HT1080 (cell line): ENCODE measurements around the gene GATD1. TPM values are rescaled to one million over a fixed set of nuclear protein-coding genes. Genes with fewer than 3 reads are reported as not detected.

ENCODE experiments used
- DNase-seq: peaks from one replicate; pipeline ENCODE4 v3.0.0-alpha.2; 2015; ENCODE audit warnings: low read depth
- total RNA-seq: library from RNA; depleted of rRNA; stranded (reverse); fragments of >200 nt; shearing (Covaris generic); gene quantifications from 2 replicates; pipeline ENCODE4 v1.2.3, GENCODE V29; 2014

Gene GATD1
- total RNA-seq, 1 experiment from 2014 or later: 27.6 TPM

DNA sequence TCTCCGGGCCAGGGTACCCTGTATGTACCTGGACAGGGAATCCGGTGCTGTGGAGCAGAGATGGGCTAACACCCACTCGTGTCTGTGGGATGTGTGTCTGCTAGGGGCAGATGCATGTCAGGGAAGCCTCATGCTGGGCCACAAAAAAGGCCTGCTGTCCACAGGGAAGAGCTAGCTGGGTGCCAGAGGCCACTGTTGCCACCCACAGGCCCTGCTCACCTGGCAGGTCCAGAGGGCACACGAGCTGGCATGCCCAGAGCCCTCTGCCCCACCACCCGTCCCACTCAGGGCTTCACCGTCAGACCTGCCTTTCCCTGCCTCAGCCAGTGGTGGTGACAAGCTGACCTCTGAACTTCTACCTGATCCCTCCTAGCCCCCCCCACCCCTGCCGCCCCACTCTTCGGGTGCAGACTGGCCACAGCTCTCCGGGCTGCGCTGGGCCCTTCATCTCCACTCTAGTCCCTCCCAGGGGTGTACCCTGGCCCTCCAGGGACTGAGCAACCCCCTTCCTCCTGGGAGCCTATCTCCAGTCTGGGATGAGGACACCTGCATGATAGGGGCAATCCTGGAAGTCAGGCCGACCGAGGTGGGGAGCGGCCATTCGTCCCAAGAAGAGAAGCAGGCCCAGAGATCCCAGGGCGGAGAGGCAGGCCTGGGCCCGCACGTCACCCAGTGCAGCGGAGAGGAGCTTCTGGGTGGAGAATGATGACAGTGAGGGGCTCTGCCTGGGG is 19.4 kb upstream of the GATD1 start:
- DNase-seq: no peak

GRCh38 chr11:795634-796564 is 18.6 kb upstream of the GATD1 start:
- peak; percentile 95 for DNase-seq

GRCh38 chr11:794766-795633 is 17.7 kb upstream of the GATD1 start:
- no peak for DNase-seq

- DNase-seq: no peak
These were observed 16.9 kb upstream of the GATD1 start for GRCh38 chr11:794013-794765.

DNA sequence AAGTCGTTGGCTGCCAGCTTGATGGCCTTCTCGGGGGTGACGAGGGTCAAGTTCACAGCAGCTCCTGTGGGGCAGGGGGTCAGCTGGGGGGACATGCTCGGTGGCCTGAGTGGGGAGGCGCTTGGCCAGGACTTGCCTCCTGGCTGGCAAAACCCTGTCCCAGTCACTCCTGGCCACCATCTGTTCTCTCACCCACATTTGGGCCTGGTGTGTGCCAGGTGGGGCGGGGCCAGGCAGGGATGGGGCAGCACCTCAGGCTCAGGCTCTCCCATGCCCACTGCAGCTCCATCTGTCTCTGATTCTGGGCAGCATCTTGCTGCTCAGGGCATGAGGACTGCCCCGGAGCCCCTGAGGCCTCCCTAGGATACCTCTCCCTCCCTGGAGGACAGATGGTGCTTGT is 16.3 kb upstream of the GATD1 start:
- DNase-seq: no peak

DNA sequence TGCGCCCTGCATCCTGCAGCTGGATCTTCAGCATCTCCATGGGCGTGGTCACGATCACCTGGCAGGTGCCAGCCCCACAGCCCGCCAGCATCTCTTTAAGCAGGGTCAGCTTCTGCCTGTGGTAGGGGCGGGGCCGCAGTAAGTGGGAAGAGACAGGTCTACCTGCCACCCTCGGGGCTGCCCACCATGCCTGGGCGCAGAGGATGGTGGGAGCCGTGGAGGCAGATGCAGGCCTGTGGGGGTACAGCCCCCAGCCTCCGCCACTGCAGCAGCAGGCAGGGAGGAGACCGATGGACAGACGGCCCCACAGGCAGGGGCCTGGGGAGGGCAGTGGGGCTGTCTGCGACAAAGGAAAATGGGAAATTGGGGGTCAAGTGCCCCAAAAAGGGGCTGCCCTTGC is 15.6 kb upstream of the GATD1 start:
- no peak for DNase-seq

- no peak for DNase-seq
These were observed 15.2 kb upstream of the GATD1 start for GRCh38 chr11:792535-792821.

DNA sequence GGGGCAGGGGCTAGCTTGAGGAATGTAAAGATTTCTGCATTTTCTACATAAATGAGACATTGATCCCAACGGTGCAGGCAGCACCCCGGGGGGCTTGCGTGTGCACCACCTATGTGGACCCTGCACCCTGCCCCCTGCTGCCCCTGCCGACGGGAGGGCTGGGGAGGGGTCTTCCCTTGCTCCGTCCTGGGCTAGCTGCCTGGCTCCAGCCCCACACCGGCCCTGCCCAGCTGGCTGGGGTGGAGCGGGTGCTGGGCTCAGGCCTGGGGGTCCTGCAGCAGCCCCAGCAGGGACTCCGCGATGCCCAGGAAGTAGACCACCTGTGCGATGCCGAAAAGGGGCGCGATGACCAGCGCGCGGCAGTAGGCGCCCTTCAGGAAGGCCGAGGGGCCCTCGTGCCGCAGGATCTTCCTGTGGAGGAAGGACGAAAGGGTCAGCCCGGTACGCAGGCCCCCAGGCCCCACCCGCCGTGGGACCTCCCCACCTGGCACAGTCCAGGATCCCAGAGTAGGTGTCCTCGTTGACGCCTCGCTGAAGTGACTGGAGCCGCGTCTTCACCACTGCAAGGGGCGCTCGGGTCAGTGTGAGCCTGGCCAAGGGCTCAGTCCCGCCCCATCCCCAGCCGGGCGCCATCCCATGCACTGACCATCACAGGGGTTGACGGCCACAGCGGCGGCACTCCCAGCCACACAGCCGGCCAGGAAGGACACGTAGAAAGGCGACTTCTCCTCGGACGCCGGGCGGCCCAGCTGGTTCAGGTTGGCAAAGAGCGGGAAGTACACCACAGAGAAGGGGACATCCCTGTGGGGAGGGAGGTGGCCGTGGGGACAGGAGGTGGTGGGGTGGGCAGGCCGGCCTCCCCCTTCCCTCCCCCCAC is 14.6 kb upstream of the GATD1 start:
- no peak for DNase-seq

DNA sequence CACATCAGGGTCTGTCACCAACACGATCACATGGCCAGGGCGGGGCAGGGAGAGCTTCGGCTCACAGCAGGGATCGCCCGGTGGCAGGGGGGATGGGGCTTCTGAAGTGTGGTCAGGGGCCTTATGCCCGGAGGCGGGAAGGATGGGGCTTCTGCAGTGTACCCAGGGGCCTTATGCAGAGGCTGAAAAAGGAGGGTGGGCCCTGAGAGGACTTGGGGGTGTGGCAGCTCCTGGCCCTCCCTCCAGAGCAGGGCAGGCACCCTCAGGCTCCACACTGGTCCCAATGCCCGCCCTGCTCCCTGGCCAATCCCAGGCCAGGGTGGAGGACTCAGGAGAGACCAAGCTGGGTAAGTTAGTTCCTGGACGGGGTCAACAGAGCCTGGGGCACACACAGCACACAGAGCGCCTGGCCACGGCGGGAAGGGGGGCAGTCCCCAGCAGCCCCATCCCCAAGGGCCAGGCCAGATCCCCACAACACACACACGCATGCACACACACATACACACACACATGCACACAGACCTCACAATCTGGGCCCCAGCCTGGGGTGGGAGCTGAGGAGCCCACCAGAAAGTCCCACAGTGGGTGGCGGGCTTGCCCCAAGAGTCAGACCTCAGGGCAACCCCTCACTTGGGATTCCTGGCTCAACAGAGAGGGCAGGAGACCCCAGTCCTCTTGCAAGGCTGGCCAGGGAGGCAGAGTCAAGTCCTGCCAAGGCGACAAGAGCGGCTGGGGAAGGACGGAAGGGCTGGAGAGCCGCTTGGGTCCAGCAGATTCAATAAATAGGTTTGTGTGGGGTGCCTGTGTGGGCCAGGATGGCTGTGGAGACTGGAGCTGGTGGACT is 13.7 kb upstream of the GATD1 start:
- peak; percentile 52 for DNase-seq

DNA sequence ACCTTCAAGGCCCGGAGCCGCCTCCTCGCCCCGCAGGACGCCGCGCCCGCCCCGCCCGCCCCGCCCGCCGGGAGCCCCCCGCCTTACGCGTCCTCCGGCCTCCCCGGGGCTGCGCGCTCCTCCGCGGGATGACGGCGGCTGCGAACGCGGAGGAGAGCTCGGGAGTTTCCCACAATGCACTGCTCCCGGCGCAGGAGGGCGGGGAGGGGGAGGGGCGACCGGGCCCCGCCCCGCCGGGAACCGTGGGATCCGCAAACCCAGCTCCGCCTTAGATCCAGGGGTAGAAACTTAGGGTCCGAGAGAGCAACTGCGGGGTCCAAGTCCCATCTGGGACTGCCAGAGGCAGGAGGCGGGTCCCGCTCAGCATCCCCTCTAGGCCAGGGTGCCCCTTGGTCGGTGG is 12.7 kb upstream of the GATD1 start, which contains the start of gene CEND1:
TSS of gene CEND1 (minus strand) at position 148 of the 400 bp plus-strand sequence. CDS start 1,514 bp downstream, outside the sequence.
- DNase-seq: no peak

GRCh38 chr11:788953-789940 is 12.0 kb upstream of the GATD1 start:
- DNase-seq: no peak

DNA sequence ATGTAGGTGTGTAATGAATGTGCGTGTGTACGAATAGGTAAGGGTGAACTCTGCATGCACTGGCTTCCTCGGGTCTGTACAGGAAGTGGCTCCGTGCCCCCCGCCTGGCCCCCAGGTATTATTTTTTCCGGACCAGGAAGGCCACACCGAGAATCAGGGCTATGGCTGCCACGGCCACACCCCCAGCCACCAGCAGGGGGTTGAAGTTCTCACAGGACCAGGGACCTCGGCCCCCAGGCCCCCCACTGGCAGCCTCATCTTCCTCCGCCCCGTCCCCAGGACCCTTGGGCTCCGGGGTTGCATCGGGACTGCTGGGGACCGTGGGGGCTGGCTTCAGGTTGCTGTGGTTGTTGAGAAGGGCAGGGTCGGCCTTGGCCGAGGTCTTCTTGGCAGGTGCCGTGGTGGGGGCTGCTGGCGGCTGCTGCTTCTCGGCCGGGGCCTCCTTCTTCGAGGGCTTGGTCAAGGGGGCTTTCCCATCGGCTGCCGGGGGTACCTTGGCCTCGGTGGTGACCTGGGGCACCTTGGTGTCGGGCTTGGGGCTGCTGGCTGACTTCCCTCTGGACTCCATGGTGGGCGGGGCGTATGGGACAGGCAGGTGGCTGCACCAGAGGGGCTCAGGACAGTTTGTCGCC is 10.8 kb upstream of the GATD1 start:
- no peak for DNase-seq

DNA sequence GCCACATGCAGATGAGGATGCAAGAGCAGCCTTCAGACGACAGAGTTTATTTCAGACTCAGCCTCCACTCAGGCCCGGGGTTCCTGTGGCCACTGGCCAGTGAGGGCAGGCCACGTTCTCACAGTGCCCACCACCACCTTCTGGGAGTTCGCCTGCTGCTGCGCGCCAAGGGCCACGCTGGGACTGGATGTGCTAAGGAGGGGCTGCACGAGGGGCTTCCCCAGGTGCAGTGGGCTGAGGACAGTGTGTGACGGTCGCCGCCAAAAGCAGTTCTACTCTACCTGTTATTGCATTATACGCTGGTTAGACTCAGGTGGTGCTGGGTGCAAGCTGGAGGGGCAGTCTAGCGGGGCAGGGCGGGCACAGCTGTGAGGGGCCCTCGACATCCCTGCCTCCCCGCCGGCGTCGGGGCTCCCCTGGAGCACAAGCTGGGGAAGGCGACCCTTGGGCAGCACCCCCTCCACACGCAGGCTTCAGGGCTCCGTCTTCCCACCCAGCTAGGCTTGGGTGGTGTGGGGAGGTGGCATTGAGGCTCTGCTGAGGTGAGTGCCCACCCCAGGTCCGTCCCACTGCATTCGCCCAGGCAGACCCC is 9.9 kb upstream of the GATD1 start:
- DNase-seq: no peak

DNA sequence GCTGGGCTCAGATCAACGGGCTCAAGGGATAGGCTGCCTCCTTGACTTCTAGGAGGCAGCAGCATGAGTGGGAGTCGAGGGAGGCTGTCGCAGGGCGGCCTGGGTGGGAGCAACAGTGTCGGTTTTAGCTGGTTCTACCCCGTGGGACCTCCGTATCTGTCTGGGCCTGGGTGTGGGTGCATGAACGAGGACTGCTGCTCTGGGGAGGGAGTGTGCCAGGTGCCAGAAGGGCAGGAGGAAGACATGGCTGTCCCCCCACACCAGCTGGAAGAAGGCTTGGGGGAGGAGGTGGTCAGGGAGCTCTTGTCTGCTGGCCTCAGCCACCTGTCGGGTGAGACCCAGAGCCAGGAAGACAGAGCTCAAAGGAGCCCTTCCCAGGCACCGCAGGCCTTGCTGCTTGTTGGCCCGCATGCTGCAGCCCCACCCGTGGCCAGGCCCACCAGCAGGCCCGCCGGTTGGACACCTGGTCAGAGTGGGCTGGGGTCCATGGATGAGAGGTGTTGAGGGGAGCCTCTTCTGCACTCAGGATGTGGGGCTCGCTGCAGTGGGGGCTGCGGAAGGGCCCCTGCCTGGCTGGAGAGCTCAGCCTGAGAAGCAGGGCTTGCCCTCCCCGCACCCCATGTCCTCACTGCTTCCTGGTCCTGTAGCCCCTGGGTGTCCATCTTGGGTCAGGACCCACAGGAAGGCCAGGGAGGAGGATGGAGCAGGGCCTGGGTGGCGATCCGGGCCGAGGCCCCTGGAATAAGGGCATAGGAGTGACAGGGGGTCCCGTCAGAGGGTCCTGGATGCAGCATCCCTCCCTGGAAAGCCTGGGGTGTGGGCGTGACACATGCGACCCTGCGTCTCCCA is 9.2 kb upstream of the GATD1 start:
- DNase-seq: no peak

DNA sequence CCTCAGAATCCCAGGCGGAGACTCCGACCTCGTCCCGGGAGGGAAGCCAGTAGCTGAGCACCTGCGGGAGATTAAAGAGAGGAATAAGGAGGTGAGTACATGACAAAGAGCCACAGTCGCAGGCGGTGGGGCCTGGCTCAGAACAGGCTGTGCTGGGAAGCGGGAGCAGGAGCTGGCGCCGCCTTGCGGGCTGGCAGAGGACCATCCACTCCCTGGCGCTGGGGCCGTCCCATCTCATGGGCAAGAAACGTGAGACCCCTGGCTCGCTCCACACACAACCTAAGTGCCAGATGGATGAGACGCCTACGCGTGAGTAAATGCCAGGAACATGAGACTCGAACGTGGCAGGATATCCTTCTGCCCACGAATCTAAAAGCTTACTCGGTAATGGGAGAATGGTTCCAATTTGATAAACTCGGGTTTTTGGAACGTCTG is 6.3 kb upstream of the GATD1 start:
- DNase-seq: no peak
